RPMI7951 (cell line): Measurements from ENCODE around the gene GMPPA. TPM values are rescaled to one million over a fixed set of nuclear protein-coding genes. Genes with fewer than 3 reads are reported as not detected.
A peak's percentile ranks its signal among the peaks of the same experiment; 100 is the strongest.

ENCODE experiments used
- DNase-seq: peaks from one replicate; pipeline ENCODE4 v3.0.0-alpha.2; 2012; ENCODE audit warnings: low read depth
- total RNA-seq: library from RNA; depleted of rRNA; stranded (reverse); fragments of >200 nt; shearing (Covaris generic); gene quantifications from 2 replicates; pipeline ENCODE4 v1.2.3, GENCODE V29; 2014

GMPPA gene
- total RNA-seq, 1 experiment from 2014 or later = 91.9 TPM

DNA sequence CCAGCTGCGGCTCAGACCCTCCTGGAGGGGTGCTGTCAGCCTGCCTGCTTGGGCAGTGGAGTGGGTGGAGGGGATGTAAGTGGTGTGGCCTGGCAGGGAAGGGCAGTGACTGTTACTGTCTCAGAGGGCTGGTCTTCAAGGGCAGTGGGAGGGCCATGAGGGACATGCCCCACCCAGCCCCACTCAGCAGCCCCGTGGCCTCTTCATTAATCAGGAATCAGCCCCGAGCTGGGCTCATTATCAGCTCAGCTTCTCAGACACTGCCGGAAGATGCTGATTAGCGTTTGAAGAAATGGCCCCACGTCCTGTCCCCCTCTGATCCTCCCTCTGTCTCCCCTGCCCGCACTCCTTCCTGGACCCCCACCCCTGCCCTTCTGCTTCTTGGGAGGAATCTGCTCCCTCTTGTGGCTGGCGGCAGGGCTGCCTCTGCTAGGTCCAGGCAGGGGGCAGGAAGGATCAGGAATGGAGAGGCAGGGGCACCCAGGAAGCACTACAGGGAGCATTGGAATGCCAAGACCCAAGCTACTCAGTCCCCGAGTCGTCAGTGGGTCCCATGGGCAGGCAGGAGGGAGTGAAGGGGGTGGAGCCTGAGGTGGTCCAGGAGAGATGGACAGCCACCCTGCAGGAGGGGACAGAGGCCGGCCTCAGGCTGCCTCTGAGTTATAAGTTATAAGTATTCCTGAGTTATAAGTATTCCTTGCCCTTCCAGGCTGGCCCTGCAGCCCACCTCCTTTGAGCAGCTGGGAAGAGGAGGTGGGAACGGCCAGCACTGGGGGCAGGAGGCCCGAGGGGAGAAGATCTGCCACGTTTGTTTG is 22.6 kb downstream of the GMPPA start:
- DNase-seq = peak; percentile 77

DNA sequence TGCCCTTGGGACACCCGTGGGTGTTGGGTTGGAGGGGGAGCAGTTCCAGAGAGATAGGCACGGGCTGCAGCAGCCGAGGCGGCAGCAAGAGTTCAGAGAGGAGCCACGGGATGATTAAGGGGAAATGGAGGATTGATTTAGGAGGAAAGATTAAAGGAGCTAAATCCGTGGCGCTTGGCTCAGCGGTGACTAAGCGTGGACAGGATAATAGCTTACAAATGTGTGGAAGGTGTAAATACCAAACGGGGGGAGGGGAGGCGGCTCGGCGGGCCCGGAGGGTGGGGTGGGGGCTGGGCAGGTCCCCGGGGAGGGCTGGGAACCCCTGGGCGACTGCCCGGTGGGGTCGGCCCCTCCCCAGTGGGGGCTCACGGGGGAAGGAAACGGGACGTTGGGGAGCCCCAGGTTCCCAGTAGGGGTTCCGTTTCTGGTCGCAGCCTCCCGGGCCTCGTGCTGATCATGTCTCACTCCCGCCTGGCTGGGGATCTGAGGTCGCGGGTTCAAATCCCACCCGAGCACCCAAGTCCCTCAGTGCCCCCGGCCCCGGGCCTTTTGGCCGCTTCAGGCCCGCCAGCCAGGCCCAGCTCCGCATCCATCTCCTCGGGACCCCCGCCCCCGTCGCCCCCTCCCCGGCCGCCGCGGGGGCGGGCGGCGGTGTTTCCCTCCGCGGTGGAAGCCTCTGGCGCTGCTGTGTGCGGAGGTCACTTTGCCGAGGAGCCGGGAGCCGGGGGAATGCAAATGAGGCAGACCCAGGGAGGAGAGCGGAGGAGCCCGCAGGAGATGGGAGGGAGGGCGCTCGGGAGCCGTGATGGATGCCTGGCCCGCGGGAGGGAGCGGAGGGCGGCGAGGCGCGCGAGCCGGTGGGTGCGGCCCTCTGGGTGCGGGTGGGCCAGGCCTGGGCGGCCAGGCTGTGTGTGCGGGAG is 23.7 kb downstream of the GMPPA start:
- peak; percentile 85 for DNase-seq

DNA sequence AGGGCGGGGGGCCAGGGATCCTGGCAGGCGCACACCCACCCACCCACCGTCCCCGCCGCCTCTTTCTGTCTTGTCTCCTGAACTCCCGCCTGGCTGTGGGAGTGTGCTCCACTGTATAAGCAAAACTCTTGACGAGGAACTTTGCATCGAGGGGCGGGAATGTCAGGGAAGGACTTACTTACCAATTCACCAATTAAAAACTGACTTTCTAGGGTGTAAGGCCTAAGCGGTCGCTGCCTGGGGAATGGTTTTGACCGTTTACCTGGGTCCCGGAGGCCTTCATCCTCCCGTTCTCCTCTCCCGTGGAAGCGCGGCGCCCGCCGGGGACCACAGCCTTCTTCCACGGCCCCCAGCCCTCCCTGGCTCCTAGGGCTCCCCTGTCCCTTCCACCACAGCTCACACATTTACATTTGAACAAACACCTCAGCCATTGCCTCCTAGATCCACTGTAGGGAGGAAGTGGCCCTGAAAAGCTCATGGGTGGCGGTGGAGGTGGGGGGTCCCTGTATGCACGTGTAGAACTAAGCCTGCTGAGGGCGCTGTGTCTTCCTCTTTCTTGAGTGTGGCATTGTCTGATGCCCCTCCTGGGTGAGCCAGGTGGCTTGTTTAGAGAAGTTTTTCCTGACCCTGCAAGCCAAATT is 24.5 kb downstream of the GMPPA start:
- DNase-seq = no peak

DNA sequence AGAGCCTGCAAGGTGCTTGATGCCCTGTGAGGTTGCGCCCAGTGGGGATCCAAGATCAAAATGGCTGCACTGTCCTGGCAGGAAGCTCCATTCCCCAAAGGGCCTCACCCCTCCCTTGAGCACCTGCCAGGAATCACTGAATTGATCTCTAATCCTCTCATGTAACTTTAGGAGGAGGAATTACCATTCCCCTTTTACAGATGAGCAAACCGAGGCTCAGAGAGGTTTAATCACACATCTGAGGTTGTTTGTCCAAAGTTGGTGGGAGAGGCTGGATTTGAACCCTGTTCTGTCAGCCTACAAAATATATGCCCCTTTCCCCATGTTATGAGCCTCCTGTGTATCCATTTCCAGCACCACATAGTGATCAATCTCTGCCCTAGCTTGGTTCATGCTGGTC is 26.1 kb downstream of the GMPPA start:
- no peak for DNase-seq

DNA sequence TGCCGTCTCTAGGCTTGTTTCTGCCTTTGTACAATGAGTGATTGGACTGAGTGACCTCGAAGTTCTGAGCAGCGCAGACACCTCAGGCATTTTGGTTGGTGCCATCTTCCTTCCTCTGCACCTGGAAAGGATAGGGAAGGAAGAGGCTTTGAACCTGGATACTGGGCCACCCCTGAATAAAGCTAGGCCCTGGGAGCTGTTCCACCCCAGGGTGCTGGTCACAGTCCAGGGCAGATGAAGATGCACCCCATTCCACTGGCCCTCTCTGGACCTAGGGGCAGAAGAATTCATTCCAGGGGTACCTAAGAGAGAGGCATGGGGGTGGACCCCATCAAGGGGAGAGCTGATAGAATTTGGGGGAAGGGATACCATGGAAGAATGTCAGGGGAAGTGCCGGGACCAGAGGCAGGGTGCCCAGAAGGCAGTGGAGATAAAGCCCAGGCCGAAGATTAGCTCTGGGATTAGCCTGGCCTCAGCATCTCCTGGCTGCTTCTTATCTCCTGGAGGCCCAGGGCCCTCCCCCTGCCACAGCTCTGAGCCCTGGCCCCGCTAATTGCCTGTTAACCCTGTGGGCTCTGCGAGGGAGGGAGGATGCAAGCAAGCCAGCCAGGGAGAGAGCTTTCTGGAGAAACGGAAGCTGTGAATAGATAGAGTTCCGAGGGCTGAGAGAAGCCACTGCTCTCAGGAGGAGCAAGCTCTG is 27.0 kb downstream of the GMPPA start:
- no peak for DNase-seq

DNA sequence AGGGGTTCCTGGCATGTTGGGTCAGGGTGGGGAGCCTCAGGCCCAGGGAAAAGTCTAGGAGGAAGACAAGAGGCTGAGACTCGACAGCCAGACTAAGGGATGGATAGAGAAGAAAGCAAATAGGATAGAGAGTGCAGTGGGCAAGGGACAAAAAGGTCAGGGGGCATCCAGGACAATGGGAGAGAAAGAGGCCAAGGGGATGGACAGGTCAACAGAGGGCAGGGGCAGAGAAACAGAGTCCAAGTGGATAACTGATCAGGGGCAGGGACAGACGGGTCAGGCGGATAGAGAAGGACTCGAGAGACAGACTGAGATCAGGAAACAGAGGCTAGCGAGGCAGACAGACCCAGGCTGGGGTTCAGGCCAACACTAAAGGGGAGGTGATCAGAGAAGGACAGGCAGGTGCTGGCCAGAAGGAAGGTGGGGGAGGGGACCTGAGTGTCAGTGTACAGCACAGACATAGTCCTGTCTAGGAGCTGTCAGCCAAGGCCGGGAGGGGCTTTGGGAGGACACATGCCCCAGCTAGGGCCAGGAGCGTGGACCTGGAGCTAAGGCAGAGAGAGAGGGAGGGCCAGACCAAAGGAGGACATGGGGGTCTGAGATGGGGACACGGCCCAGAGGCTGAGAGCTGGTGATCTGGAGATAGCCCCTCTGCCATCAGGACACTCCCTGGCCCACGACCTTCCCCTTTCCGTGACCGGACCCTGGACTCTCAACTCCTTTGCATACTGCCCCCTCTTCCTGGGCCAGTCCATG is 27.8 kb downstream of the GMPPA start:
- no peak for DNase-seq

DNA sequence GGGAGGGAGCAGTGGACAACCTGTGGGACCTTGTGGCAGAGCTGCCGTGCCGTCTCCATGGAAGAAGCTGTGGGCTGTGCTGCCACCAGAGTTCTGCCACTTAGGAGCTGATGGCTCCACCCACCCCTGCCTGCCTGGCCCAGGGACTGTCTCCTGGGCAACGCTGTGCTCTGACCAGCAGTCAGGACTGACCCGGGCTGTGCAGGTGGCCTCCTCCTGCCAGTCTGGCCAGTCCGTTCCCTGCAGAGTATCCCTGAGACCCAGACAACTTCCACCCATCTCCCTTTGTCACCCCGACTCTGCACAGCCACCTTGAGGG is 28.3 kb downstream of the GMPPA start:
- DNase-seq = no peak

DNA sequence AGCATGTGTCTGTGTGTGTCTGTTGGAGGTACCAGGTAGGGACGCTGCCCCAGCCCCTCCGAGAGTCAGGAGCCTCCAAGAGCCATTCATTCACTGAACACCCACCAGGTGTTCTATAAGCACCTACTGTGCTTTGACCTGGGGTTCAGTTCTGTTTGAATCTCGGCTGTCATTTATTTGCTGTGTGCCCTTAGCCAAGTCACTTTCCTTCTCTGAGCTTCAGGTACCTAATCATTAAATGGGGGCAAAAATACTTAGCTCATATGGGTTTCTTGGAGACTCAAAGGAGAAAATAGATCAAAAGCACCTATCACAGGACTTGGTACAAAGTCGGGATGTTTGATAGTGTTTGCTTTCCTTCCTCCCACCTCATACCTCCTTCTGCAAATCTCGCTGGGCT is 28.8 kb downstream of the GMPPA start:
- DNase-seq = no peak

DNA sequence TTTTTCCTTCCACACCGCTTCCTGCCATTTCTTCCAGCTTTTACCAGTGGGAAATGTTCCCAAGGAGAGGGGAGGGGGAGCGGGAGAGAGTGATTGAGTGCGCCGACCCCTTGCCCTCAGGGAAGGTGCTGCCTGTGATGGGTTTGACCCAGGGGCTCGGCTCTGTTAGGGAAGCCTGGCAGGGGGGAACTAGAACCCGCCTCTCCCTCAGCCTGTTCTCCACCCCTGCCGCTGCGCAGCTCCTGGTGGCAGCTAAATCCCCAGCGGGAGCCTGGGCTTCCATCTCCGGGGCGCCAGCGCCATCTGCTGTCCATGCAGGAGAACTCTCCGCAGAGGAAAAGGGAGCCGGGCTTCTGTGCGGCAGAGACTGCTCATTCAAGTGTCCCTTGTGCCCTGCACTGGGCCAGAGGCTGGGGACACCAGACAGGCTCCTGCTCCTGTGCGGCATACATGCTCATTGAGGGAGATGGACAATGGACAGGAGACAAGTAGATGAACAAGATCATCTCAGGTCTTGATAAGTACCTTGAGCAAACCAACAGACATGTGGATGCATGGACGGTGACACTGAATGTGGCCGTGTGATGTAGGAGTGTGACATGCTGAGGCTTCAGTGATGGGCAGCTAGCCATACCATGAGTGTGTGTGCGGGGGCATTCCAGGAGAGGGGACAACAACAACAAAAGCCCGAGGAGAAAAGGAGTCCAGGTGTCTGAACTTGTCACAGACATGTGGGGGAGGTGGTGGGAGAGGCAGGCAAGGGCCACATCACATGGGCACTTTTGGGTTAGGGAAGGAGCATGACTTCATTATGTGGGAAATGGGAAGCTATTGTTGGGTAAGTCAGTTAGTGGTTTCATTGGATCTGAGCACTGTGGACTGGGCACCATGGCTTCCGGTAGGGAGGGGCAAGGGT is 31.6 kb downstream of the GMPPA start:
- DNase-seq = peak; percentile 78

DNA sequence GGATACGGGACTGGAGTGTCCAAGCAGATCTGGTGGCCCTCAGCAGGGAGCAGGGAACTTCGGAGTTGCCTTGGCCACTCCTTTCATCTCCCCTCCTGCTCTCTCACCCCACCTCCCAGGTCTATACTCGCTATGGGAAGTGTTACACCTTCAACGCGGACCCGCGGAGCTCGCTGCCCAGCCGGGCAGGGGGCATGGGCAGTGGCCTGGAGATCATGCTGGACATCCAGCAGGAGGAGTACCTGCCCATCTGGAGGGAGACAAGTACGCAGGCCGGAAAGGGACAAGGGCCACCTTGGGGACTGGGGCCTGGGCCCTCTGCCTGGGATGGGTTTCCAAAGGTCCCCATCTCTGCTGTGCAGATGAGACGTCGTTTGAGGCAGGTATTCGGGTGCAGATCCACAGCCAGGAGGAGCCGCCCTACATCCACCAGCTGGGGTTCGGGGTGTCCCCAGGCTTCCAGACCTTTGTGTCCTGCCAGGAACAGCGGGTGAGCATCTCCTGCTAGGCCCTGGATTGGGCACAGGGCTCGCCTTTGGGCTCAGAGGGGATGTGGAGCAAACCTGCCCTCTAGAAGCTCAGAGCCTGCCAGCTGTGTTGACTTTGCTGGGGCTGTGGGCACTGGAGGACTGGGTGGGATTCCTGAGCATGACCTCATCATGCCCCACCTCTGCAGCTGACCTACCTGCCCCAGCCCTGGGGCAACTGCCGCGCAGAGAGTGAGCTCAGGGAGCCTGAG is 33.1 kb downstream of the GMPPA start:
- no peak for DNase-seq

DNA sequence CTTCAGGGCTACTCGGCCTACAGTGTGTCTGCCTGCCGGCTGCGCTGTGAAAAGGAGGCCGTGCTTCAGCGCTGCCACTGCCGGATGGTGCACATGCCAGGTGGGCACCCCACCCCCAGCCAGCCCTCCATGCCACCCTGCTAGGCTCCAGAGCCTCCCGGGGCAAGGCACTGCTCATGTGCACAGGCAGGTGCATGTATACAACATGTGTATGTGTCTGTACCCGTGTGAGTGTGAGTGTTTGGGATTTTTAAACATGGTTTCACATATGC is 33.6 kb downstream of the GMPPA start:
- no peak for DNase-seq

DNA sequence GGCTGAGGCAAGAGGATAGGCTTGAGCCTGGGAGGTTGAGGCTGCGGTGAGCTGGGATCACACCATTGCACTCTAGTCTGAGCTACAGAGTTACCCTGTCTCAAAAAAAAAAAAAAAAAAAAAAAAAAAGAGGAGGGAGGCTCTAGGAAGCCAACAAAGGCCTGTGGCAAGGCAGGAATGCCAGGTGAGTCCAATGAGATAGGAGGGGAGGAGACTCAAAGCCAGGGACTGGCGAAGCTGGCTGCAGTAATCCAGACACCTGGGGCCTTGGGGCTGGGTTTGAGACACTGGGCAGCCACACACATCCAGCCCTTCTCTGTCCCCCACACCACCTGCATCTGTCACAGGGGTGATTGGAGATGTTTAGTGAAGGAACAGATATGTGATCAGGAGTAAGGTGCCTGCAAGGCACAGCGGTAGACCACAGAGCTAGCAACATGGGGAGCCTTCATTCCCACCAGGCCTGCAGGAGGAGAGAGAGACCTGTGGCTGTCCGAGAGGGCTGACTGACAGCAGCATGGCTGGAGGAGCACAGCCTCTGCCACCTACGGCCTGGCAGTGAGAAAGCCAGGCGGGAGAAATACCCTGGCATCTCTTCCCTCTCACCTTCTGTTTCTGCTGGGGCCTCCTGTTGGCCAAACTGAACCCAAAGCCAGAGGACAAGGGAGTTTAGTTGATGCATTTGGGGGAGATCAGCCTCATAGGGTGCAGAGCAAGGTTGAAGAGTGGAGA is 35.4 kb downstream of the GMPPA start:
- no peak for DNase-seq

DNA sequence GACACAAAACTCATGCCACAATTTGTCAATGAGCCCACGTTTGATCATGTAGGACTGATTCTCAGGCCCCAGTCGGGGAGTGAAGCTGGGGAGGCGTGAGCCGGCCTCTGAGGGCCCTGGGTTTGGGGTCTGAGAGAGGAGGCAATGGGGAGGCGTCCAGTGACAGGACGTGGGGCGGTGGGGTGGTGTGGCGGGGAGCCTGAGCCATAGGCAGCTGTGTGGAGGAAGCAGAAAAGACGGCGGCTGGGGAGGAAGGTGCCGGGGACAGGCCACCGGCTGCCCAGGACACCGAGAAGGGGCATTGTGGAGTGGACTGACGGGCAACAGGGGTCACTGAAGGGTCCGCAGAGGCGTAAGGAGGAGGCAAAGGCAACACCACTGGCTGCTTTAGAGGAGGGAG is 37.7 kb downstream of the GMPPA start:
- DNase-seq = no peak

DNA sequence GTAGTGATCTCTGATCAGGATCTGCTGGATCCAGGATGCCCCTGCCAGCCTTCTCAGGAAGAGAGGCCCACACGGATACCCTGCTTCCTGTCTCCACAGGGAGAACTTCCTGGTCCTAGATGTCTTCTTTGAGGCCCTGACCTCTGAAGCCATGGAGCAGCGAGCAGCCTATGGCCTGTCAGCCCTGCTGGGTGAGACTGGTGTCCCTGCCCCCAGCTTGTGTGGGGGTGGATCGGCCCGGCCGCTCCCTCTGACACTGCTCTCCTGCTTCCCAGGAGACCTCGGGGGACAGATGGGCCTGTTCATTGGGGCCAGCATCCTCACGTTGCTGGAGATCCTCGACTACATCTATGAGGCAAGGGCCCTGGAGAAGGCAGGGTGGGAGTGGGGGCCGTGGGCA is 38.3 kb downstream of the GMPPA start:
- DNase-seq = no peak

DNA sequence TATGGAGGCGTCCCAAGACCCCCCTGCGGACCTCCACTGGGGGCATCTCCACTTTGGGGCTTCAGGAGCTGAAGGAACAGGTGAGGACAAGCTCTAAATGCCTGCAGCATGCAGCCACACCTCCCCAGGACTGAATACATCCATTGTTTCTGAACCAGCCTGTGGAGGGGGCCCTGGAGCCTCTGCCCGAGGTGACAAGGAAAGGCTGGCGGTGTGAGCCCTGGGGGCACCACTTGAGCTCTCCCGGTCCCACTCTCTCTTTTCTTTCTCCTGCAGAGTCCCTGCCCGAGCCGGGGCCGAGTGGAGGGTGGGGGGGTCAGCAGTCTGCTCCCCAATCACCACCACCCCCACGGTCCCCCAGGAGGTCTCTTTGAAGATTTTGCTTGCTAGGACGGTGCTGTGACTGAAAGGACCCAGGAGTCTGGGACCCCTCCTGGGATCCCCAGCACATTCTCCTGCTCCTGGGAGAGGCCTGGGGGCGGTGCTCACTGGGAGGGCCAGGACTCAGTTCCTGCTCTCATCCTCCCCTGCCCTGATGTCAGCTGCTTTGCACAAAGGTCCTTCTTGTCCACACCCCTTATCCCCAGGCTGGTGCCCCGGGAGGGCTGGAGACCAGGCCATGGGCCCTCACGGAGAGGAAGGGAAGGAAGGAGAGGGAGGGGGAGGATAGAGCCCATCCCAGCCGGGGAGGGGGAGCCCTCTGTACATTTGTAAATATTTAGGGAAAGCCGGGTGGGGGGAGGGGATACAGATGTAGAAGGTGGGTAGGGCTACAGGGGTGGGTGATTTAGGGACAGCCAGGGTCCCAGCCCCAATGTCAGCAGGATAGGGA is 39.2 kb downstream of the GMPPA start:
- no peak for DNase-seq

DNA sequence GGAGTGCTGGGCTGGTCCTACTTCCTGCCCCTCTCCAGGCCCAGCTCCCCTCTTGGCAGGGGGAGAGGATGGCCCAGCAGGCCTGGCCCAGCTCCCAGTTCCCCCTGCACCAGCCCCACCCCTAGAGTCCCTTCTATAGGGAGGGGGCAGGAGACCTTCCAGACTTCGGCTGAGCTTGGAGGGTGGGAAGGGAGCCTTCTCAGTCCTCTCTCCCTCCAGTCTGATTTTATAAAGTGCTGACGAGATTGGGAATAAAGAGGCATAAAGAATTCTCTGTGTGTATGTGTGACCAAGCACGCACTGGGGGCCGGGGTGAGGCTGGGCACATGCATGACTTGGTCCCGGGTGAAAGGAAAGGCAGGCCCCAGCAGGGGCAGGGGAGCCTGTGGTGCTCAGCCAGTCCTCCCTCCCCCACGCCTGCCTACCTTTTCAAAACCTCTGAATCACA is 39.8 kb downstream of the GMPPA start:
- no peak for DNase-seq

DNA sequence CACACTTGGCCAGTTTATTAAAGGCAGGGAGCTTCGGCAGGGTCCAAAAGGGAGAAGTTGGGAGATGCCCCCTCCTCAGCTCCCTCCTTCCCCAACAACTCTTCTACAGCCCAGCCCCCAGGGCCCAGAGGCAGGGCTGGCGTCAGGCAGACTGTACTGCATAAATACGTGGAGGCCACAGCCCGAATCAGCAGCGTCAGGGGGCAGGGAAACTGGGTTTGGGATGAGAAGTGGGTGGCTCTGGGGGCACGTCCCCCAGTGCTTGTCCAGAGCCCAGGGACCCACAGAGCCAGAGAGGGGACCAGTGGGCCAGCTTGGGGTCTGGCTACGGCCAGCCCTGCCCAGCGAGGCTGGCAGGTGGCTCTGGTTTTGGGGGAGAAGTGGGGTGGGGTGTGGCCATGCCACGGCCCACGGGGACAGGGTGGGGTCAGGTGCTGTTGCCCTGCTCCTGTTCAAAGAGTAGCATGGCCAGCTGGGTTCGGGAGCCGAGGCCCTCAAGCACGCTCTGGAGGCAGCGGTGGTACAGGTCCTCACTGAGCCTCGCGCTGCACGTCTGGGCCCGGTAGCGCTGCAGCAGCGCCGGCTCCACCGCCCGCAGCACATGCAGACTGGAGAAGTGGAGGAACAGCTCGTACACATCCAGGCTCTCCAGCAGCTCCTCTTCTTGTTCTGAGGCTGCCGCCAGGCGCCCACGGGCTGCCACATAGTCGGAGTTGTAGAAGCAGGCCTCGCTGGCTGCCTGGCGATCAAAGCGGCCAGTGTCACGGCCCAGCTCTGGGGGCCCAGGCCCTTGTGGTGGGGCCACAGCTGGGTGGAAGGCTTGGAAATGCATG is 40.5 kb downstream of the GMPPA start:
- DNase-seq = no peak
